NCI-H446 (cell line): ENCODE data around the gene GART.

Experiments
- DNase-seq, 2 experiments: peaks; one replicate each; lab custom pipeline; 2025; lab: John Stamatoyannopoulos, UW

GART gene

GRCh38 chr21:33552999-33553598 lies 11.2 kb upstream of the GART start:
- DNase-seq, result no peak

GRCh38 chr21:33552093-33552998 lies 10.4 kb upstream of the GART start:
- DNase-seq, result no peak

- DNase-seq, result no peak
Measured at GRCh38 chr21:33551664-33552063, 9.7 kb upstream of the GART start.

DNA sequence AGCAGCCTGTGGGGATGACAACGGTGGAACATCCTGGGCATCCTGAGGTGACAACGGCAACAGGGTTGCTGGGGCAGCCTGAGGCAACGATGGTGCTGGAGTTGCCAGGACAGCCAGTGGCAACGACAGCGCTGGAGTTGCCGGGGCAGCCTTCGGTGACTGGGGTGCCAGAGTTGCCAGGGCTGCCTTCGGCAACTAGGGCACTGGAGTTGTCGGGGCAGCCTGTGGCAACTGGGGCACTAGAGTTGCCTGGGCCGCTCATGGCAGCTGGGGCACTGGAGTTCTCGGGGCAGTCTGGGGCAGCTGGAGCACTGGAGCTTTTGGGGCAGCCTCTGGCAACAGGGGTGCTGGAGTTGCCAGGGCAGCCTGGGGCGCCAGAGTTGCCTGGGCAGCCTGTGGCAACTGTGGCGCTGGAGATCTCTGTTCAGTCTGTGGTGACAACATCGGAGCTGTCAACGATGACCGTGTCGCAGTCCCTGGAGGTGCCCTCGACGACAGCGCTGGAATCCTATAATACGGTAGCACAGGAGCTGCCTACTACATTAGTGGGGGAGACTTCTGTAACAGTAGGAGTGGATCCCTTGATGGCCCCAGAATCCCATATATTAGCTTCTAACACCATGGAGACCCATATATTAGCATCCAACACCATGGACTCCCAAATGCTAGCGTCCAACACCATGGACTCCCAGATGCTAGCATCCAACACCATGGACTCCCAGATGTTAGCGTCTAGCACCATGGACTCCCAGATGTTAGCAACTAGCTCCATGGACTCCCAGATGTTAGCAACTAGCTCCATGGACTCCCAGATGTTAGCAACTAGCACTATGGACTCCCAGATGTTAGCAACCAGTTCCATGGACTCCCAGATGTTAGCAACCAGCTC lies 9.1 kb upstream of the GART start:
- no peak for DNase-seq

GRCh38 chr21:33549848-33550771 lies 8.2 kb upstream of the GART start:
- no peak for DNase-seq

GRCh38 chr21:33546086-33546485 lies 4.2 kb upstream of the GART start:
- no peak for DNase-seq

DNA sequence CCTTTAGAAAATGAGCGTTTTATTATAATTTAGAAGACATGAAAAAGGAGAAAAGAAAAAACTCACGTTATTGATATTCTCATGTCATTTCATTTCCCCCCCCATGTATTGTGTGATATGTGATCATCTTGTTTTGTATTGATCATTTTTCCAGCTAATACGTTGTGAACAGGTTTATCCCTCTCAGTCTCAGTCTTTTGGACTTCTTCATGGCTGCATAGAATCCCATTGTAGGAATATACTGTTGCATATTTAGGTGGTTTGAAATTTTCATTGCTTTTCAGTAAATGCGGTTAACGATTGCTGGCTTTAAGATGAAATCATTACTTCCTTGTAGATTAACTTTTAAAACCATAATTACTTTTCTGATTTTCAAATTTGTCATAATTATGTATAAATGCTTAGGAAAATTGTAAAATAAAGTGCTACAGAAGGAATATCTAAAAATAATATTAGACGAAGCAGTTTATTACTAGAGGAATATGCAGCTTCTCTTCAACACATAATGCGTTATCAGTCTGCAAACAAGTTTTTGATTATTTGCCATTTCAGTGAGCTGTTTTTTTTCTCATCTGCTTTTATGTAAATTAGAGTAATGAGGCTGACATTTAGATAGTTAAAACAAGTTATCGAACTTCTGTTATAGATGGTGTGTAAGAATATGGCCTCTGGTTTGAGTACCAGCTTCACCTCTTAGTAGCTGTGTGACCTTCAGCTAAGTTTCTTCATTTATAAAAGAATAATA lies 2.7 kb upstream of the GART start:
- no peak for DNase-seq

DNA sequence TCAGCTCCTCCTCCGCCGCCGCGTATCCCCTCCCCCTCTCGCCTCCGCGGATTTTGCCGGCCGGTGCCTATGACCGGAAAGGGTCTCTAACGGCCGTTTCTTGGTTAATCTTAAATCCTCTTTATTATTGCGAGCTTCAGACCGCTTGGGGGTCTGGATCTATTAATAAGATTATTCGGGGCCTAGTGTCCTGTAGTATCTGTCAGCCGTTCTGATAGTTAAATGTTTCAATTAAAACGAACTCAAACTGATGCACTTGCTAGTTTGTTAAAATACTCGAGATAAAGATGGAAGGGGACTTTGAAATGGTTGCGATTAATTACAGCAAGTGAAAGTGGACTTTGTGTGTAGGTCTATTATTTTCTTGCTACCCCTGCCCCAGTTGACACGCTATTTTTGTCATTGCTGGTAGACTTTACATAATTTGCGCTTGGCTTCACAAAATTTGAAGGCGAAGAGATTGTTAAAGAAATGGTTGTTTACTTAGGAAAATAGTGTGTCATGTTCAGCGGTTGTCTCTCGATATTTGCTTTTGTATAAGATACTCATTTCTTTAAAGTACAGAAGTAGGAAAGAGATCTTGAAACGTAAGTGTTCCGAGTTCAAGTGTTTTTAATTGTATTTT lies 1.7 kb upstream of the GART start:
- DNase-seq, result no peak

GRCh38 chr21:33542640-33543504 lies 955 bp upstream of the GART start, which contains the start of gene SON:
SON (plus strand) TSS chr21:33543038; CDS start chr21:33543093, 55 bp downstream.
- peak; percentile 97 to 99 for DNase-seq

GRCh38 chr21:33541105-33541711 lies 709 bp downstream of the GART start:
- DNase-seq, result no peak

- DNase-seq, result no peak
Measured at GRCh38 chr21:33540711-33541104, 1.2 kb downstream of the GART start.

DNA sequence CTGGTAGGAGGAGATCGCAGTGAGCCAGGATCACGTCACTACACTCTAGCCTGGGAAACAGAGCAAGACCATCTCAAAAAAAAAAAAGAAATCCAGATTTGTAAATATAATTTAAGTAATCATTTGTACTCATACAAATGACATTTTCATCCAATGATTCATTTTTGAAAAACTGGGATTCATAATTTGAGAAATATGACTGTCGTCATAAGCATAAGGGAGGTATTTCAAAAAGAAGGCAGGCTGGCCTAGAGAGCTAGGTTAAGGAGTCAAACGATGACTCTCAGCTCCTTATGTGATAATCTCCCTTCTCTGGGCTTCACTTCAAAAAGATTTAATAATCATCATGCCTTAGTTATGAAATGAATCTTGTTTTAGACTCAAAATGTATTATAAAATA lies 2.3 kb downstream of the GART start:
- DNase-seq, result no peak

GRCh38 chr21:33537212-33537611 lies 4.7 kb downstream of the GART start:
- no peak for DNase-seq

DNA sequence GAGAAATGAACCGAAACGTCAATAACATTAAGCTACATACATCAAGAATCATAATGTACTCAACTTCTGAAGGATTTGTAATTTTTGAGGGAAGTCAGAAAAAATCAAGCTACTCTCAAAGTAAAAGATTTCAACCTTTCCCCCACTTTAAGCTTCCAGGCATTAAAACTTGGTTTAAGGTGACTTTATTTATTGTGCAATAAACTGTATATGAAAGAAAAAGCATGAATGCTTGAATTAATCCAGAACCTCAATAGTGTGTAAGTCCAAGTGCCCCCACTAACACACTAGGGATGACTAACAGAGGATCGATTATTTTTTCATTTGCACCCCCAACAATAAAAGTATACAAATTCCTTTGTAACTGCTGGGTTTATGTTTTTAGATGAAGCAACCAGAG lies 10.9 kb downstream of the GART start:
- no peak for DNase-seq

- DNase-seq, result no peak
Measured at GRCh38 chr21:33522953-33523349, 19.0 kb downstream of the GART start.

DNA sequence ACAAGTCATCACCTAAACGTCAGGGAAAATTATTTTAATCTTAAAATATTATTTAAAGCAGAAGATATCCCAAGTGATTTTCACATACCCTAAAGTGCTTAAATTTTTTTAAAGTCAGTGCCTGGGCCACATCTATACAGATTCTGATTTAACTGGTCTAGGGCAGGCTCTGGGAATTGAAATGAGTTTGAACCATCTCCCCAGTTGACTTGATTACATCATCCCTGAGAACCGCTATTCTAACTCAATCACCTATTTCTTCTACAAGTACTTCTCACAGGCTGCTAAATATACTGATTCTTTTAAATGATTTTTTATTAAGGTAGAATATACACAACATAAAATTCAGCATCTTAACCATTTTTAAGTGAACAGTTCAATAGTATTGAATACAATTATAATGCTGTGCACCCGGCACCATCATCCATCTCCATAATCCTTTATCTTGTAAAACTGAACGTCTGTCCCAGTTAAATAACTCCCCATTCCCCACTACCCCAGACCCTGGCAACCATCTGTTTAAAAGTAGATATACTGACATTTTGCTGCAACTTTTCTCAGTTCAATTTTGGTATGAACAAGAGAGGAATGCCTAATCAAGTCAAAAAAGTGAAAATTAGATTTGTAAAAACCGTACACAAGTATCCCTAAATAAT lies 19.5 kb downstream of the GART start:
- no peak for DNase-seq

DNA sequence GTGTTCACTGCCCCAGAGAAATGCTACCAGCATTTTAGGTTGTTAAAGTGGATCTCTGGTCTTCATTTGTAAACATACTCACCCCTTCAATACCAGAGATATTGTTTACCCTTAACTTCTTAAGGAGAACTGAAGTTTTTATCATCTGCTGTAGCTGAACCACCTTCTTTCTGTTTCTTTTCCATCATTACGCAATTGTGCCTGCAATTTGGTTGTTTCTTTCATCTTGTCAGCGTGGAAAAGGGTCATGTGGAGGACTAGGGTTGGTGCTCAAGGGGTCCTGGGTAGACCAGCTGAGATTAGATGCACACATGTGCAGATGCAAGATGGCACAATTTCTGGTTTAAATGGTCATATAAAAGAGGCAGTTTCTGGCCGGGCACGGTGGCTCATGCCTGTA lies 23.0 kb downstream of the GART start:
- no peak for DNase-seq

GRCh38 chr21:33514229-33514628 lies 27.7 kb downstream of the GART start:
- DNase-seq, result no peak
